ENCODE results near the gene ASB4. TPM values are rescaled to one million over a fixed set of nuclear protein-coding genes. Genes with fewer than 3 reads are reported as not detected.

The ASB4 gene
- total RNA-seq, 2 donors from 2014 or later = 0.15 to 0.32 TPM

- Histone ChIP-seq H3K36me3 (no peaks in the 10 kb centered on the region), H3K9me3 (no peaks in the 10 kb centered on the region), H3K27me3 (no peaks in the 10 kb centered on the region), H3K9ac (ENCODE audit: low read depth in 2 of 2, low read length in 2 of 2) (no peak overlapping the region), H3K4me1 (no peaks in the 10 kb centered on the region), H3K4me3 (no peak overlapping the region), H3K27ac (no peak overlapping the region)
- TF ChIP-seq, protein P1, sequence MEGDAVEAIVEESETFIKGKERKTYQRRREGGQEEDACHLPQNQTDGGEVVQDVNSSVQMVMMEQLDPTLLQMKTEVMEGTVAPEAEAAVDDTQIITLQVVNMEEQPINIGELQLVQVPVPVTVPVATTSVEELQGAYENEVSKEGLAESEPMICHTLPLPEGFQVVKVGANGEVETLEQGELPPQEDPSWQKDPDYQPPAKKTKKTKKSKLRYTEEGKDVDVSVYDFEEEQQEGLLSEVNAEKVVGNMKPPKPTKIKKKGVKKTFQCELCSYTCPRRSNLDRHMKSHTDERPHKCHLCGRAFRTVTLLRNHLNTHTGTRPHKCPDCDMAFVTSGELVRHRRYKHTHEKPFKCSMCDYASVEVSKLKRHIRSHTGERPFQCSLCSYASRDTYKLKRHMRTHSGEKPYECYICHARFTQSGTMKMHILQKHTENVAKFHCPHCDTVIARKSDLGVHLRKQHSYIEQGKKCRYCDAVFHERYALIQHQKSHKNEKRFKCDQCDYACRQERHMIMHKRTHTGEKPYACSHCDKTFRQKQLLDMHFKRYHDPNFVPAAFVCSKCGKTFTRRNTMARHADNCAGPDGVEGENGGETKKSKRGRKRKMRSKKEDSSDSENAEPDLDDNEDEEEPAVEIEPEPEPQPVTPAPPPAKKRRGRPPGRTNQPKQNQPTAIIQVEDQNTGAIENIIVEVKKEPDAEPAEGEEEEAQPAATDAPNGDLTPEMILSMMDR (IDR thresholded peaks at IDR 0.05) = no peak
- intact Hi-C loops (cut with DNase I) = no loop called here
- DNase-seq = no peak
These were observed 93.6 kb downstream of the ASB4 start for GRCh38 chr7:95579318-95579717.

DNA sequence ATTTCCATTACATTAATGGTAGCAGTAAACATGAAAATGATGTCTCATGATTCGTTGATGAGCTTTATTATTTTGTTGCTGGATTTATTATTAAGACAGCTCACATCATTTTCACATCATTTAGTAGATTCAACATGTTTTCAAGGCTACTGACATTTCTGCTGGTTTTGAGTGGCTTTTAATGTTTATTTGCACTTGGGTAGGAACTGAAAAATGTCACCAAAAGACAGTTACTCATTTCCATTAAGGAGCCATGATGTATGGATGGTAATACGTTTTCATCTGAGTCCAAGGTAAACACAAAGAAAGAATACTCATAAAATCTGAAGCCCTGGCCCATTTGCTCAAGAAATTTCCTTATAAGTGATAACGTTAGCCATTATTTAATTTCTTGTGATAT is 95.7 kb downstream of the ASB4 start:
- Histone ChIP-seq H3K27ac (no peak overlapping the region), H3K9ac (ENCODE audit: low read depth in 2 of 2, low read length in 2 of 2) (no peak overlapping the region), H3K4me1 (no peaks in the 10 kb centered on the region), H3K36me3 (no peaks in the 10 kb centered on the region), H3K9me3 (no peaks in the 10 kb centered on the region), H3K4me3 (no peak overlapping the region), H3K27me3 (no peaks in the 10 kb centered on the region)
- TF ChIP-seq, protein P1 (IDR thresholded peaks at IDR 0.05) = no peak
- intact Hi-C loops (cut with DNase I) = no loop called here
- no peak for DNase-seq

DNA sequence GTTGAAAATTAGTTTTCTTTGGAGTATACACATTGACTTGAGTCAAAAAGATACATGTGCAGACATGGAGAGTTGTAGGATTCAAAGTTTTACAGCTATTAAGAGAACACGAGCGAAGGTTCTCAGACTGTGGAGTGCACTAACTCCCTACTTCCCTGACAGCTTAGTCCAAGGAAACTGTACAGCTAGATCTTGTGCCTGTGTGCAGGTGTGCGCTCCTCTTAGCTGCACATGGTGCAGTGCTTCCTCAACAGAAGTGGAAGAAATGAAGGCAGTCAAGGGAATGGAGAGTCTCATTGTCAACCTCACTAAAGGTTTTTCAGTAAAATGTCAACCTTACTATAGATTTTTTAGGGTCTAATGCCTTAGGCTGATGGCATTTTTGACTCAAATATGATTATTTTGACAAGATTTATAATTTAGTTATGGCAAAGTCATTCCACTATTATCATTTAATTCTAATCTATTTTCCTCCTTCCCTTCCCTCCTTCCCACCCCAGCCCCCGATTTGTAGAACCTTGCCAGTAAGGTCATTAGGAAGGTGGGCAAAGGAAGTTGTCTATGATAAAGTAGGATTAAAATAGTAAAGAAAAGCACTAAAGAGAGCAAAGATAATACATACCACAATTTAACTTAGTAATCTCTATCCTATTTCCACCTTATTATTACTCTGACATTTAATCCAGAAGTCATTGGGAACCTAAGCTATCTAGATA is 97.0 kb downstream of the ASB4 start:
- Histone ChIP-seq H3K27me3 (no peaks in the 10 kb centered on the region), H3K9me3 (no peaks in the 10 kb centered on the region), H3K9ac (ENCODE audit: low read depth in 2 of 2, low read length in 2 of 2) (no peak overlapping the region), H3K36me3 (no peaks in the 10 kb centered on the region), H3K27ac (no peak overlapping the region), H3K4me1 (no peaks in the 10 kb centered on the region), H3K4me3 (no peak overlapping the region)
- DNase-seq = no peak
- TF ChIP-seq, protein P1 (IDR thresholded peaks at IDR 0.05) = no peak
- intact Hi-C loops (cut with DNase I) = no loop called here

DNA sequence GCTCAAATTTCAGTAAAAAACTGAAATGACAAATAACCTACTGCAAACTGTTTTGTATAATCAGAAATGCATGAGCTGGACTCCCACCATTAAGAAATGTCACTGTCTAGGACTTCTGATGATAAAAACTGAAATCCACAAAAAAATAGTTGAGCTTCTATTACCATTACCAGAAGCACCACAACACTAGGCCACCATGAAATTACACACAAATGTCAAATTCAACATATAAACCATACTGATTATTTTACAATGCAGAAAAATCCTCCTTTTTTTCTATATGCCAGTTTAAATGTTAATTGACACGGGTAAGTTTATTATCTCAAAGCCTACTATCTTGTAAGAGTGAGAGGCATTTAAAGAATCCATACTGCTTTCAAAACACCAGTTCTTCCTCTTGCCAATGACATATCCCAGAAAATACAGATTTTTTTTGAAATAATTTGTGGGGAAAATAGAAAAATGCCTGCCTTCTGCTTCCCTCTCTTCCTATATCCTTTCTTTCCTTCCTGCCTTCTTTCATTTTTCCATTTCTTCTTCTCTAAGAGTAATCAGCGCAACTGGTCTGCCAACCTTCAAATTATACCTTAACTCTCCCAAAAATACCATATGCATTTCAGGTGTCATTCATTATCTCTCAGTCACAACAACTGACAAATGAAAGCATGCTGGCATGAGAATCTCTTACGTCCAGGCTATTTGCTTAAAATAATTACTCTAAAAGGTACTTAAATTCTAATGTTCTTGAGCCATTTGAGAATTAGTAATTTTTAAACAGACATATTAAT is 98.3 kb downstream of the ASB4 start:
- intact Hi-C loops (cut with DNase I) = no loop called here
- H3K9ac ChIP-seq (ENCODE audit: low read depth in 2 of 2, low read length in 2 of 2) = no peak overlapping the region
- H3K4me1 ChIP-seq = no peaks in the 10 kb centered on the region
- H3K9me3 ChIP-seq = no peaks in the 10 kb centered on the region
- TF ChIP-seq, protein P1 (IDR thresholded peaks at IDR 0.05) = no peak
- no peak for DNase-seq
- no peak overlapping the region for H3K27ac ChIP-seq
- H3K36me3 ChIP-seq = no peaks in the 10 kb centered on the region
- no peak overlapping the region for H3K4me3 ChIP-seq
- H3K27me3 ChIP-seq = no peaks in the 10 kb centered on the region

DNA sequence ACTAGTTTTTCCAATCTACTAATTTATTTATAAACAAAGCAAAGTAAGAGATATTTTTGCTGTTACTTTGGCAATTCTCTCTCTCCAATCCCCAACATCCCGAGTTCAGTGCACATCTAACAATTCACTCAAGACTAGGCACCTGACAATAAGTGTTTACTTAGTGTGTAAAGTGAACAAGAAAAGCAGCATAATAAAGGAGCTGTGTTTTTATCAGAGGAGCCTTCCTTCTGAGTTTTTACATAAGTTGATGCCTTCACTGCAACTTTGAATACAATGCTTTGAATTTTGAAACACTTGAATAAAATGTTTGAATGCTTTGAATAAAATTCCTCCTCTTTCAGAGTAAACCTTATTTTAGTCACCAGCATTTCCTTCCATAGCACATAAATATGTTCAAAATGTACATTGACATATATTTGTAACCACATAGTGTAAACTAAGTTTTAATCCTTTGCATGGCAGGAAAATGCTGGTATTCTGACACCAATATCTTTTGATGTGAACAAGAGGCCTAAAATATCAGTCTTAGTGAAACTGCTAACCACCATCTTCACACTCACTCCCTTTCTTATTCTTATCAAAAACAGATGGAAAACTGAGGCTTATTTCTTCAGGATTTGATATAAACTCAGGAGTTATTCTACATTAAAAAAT is 99.2 kb downstream of the ASB4 start:
- H3K4me1 ChIP-seq = no peaks in the 10 kb centered on the region
- no peaks in the 10 kb centered on the region for H3K9me3 ChIP-seq
- TF ChIP-seq, protein P1 (IDR thresholded peaks at IDR 0.05) = no peak
- H3K9ac ChIP-seq (ENCODE audit: low read depth in 2 of 2, low read length in 2 of 2) = no peak overlapping the region
- intact Hi-C loops (cut with DNase I) = no loop called here
- H3K36me3 ChIP-seq = no peaks in the 10 kb centered on the region
- H3K4me3 ChIP-seq = no peak overlapping the region
- H3K27me3 ChIP-seq = no peaks in the 10 kb centered on the region
- no peak overlapping the region for H3K27ac ChIP-seq
- DNase-seq = no peak

All from colonic mucosa (tissue), 4 donors.